SK-N-SH (cell line): ENCODE results near the gene SNRPB2.

Experiments used
- CTCF ChIP-seq: fragments of 200-600 bp; sonication (generic); IDR thresholded peaks from 2 replicates; pipeline ENCODE4 v1.6.1; 2017; ENCODE audit warnings: antibody characterized with exemption, mild to moderate bottlenecking, moderate library complexity
- EP300 ChIP-seq, 2 experiments: IDR thresholded peaks; 2 replicates each; pipeline versions ENCODE4 v1.4.0 to v1.6.1; 2012; ENCODE audit warnings: borderline replicate concordance in 1 of 2, low read depth in 1 of 2, low read length in 1 of 2
- EZH2phosphoT487 ChIP-seq: fragments of 200-600 bp; sonication (generic); IDR thresholded peaks from 2 replicates; pipeline ENCODE4 v1.6.1; 2017; ENCODE audit warnings: low read depth, mixed run types, mild to moderate bottlenecking, antibody characterized with exemption, moderate library complexity, borderline replicate concordance
- FOXM1 ChIP-seq: IDR thresholded peaks from 2 replicates; pipeline ENCODE4 v1.4.0; 2012; ENCODE audit warnings: low read depth, mild to moderate bottlenecking
- MEF2A ChIP-seq: IDR thresholded peaks from 2 replicates; pipeline ENCODE4 v1.4.0; 2012; ENCODE audit warnings: low read depth, borderline replicate concordance
- MXI1 ChIP-seq: IDR thresholded peaks from 2 replicates; pipeline ENCODE4 v1.6.1; 2012; ENCODE audit warnings: mild to moderate bottlenecking, low read depth, low read length, improper control_type of control experiment
- NRF1 ChIP-seq: IDR thresholded peaks from 2 replicates; pipeline ENCODE4 v1.6.1; 2012; ENCODE audit warnings: low read depth, mild to moderate bottlenecking, low read length
- POLR2AphosphoS5 ChIP-seq: IDR thresholded peaks from 2 replicates; pipeline ENCODE4 v1.6.1; 2012; ENCODE audit warnings: low read depth, low read length
- RAD21 ChIP-seq: IDR thresholded peaks from 2 replicates; pipeline ENCODE4 v1.6.1; 2012; ENCODE audit warnings: mild to moderate bottlenecking, low read length
- RFX5 ChIP-seq: IDR thresholded peaks from 2 replicates; pipeline ENCODE4 v1.6.1; 2012; ENCODE audit warnings: mild to moderate bottlenecking, improper control_type of control experiment, low read length
- RXRA ChIP-seq: IDR thresholded peaks from 2 replicates; pipeline ENCODE4 v1.4.0; 2012; ENCODE audit warnings: low read depth, mild to moderate bottlenecking, borderline replicate concordance
- SIN3A ChIP-seq: IDR thresholded peaks from 2 replicates; pipeline ENCODE4 v1.6.1; 2012; ENCODE audit warnings: low read depth, mild to moderate bottlenecking, low read length, moderate library complexity, borderline replicate concordance
- SMC3 ChIP-seq: IDR thresholded peaks from 2 replicates; pipeline ENCODE4 v1.6.1; 2012; ENCODE audit warnings: low read depth, low read length, improper control_type of control experiment
- TF ChIP-seq, protein P1 (sequence below): IDR thresholded peaks from 2 replicates; pipeline ENCODE4 v1.6.1; 2012; ENCODE audit warnings: mild to moderate bottlenecking, low read depth, low read length, moderate library complexity

- TF ChIP-seq POLR2AphosphoS5 (no peak), CTCF (no peak), FOXM1 (no peak), EP300 (IDR thresholded peaks at IDR 0.05; ENCODE audit: borderline replicate concordance in 1 of 2, low read depth in 1 of 2, low read length in 1 of 2) (no peak), MXI1 (no peak), RXRA (no peak), RFX5 (no peak), RAD21 (no peak), EZH2phosphoT487 (no peak), SIN3A (no peak), SMC3 (no peak), MEF2A (no peak), NRF1 (no peak)
- TF ChIP-seq, protein P1, sequence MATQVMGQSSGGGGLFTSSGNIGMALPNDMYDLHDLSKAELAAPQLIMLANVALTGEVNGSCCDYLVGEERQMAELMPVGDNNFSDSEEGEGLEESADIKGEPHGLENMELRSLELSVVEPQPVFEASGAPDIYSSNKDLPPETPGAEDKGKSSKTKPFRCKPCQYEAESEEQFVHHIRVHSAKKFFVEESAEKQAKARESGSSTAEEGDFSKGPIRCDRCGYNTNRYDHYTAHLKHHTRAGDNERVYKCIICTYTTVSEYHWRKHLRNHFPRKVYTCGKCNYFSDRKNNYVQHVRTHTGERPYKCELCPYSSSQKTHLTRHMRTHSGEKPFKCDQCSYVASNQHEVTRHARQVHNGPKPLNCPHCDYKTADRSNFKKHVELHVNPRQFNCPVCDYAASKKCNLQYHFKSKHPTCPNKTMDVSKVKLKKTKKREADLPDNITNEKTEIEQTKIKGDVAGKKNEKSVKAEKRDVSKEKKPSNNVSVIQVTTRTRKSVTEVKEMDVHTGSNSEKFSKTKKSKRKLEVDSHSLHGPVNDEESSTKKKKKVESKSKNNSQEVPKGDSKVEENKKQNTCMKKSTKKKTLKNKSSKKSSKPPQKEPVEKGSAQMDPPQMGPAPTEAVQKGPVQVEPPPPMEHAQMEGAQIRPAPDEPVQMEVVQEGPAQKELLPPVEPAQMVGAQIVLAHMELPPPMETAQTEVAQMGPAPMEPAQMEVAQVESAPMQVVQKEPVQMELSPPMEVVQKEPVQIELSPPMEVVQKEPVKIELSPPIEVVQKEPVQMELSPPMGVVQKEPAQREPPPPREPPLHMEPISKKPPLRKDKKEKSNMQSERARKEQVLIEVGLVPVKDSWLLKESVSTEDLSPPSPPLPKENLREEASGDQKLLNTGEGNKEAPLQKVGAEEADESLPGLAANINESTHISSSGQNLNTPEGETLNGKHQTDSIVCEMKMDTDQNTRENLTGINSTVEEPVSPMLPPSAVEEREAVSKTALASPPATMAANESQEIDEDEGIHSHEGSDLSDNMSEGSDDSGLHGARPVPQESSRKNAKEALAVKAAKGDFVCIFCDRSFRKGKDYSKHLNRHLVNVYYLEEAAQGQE: no peak
Measured at GRCh38 chr20:16708602-16709001, 21.2 kb upstream of the SNRPB2 start.
